G401 (cell line): ENCODE results near the gene STING1. TPM values are rescaled to one million over a fixed set of nuclear protein-coding genes. Genes with fewer than 3 reads are reported as not detected.

Source experiments
- DNase-seq: peaks from one replicate; pipeline ENCODE4 v3.0.0-alpha.2; 2015; ENCODE audit warnings: low spot score
- in situ Hi-C: cut with HindIII; loops from 2 replicates; pipeline ENCODE4 v1.10.0; 2016; ENCODE audit warnings: low sequenced_read_pairs, mixed read lengths
- total RNA-seq: library from RNA; depleted of rRNA; stranded (reverse); fragments of >200 nt; shearing (Covaris generic); gene quantifications from 2 replicates; pipeline ENCODE4 v1.2.3, GENCODE V29; 2014

STING1 gene
- total RNA-seq, 1 experiment from 2014 or later: 49.2 TPM

- in situ Hi-C loops: no loop called here
- DNase-seq: no peak
Measured at GRCh38 chr5:139473105-139473504, 9.5 kb downstream of the STING1 start.

- in situ Hi-C loops: no loop called here
- DNase-seq: no peak
Measured at GRCh38 chr5:139472386-139473030, 10.1 kb downstream of the STING1 start.

- no peak for DNase-seq
- in situ Hi-C loops: no loop called here
Measured at GRCh38 chr5:139470821-139471300, 11.7 kb downstream of the STING1 start, which contains the start of gene SMIM33. Gene SMIM33, plus strand, starts transcription at chr5:139471004. Its CDS starts 118 bp downstream, at chr5:139471122.

GRCh38 chr5:139468421-139468931, 14.1 kb downstream of the STING1 start:
- in situ Hi-C loops: no loop called here
- no peak for DNase-seq

GRCh38 chr5:139462586-139463276, 19.8 kb downstream of the STING1 start, which contains the start of gene ECSCR:
Gene ECSCR, minus strand, starts transcription at chr5:139462743. Its CDS starts 73 bp downstream, at chr5:139462670.
- in situ Hi-C loops: no loop called here
- DNase-seq: no peak

- in situ Hi-C loops: no loop called here
- no peak for DNase-seq
Measured at GRCh38 chr5:139461698-139462097, 20.9 kb downstream of the STING1 start.

- no peak for DNase-seq
- in situ Hi-C loops: no loop called here
Measured at GRCh38 chr5:139461176-139461575, 21.4 kb downstream of the STING1 start.

- in situ Hi-C loops: no loop called here
- DNase-seq: no peak
Measured at GRCh38 chr5:139460455-139460854, 22.1 kb downstream of the STING1 start.

GRCh38 chr5:139459451-139459934, 23.1 kb downstream of the STING1 start:
- in situ Hi-C loops: no loop called here
- DNase-seq: no peak

- no peak for DNase-seq
- in situ Hi-C loops: no loop called here
Measured at GRCh38 chr5:139458580-139459407, 23.8 kb downstream of the STING1 start.

GRCh38 chr5:139457653-139458306, 24.8 kb downstream of the STING1 start:
- no peak for DNase-seq
- in situ Hi-C loops: no loop called here

- in situ Hi-C loops: no loop called here
- DNase-seq: no peak
Measured at GRCh38 chr5:139457241-139457640, 25.3 kb downstream of the STING1 start.

- in situ Hi-C loops: no loop called here
Measured at GRCh38 chr5:139456776-139457175, 25.8 kb downstream of the STING1 start.

GRCh38 chr5:139454568-139455290, 27.8 kb downstream of the STING1 start:
- in situ Hi-C loops: no loop called here

More at GRCh38 chr5:139456776-139457175, 25.8 kb downstream of the STING1 start:
- no peak for DNase-seq

GRCh38 chr5:139453683-139454567, 28.6 kb downstream of the STING1 start:
- in situ Hi-C loops: no loop called here

More at GRCh38 chr5:139454568-139455290, 27.8 kb downstream of the STING1 start:
- no peak for DNase-seq

GRCh38 chr5:139451878-139452660, 30.5 kb downstream of the STING1 start:
- DNase-seq: no peak
- in situ Hi-C loops: no loop called here

More at GRCh38 chr5:139453683-139454567, 28.6 kb downstream of the STING1 start:
- no peak for DNase-seq
